Sigmoid colon (tissue), 7 donors: ENCODE measurements around the gene USP53. TPM values are rescaled to one million over a fixed set of nuclear protein-coding genes. Genes with fewer than 3 reads are reported as not detected.

Experiments
- DNase-seq: peaks from one replicate; pipeline ENCODE4 v3.0.0-alpha.2; 2019
- H3K27ac ChIP-seq, 4 donors: fragments of 200-600 bp; sonication (generic); one replicate each; pipeline ENCODE4 v1.5.1; 2016 to 2019; ENCODE audit warnings: mild to moderate bottlenecking in 1 of 4
- H3K27me3 ChIP-seq, 3 donors: fragments of 200-600 bp; sonication (generic); one replicate each; pipeline ENCODE4 v1.5.1; 2019; ENCODE audit warnings: mild to moderate bottlenecking in 1 of 3
- H3K36me3 ChIP-seq, 4 donors: fragments of 200-600 bp; sonication (generic); one replicate each; pipeline ENCODE4 v1.5.1; 2016 to 2019
- H3K4me1 ChIP-seq, 4 donors: fragments of 200-600 bp; sonication (generic); one replicate each; pipeline ENCODE4 v1.5.1; 2017 to 2019
- H3K4me3 ChIP-seq, 4 donors: fragments of 200-600 bp; sonication (generic); one replicate each; pipeline ENCODE4 v1.5.1; 2017 to 2019; ENCODE audit warnings: mild to moderate bottlenecking in 2 of 4, moderate library complexity in 1 of 4
- H3K9me3 ChIP-seq, 4 donors: fragments of 200-600 bp in 3 of 4; sonication (generic) in 3 of 4; one replicate each; pipeline versions ENCODE4 v1.5.1 to v1.6.1; 2013 to 2019
- CTCF ChIP-seq, 4 experiments: fragments of 450-650 bp in 3 of 4; fragments of 200-600 bp in 1 of 4; IDR thresholded peaks; one replicate each; pipeline ENCODE4 v1.5.1; 2016 to 2019; ENCODE audit warnings: antibody characterized with exemption in 4 of 4, mild to moderate bottlenecking in 3 of 4, moderate library complexity in 2 of 4
- EP300 ChIP-seq, 4 donors: sonication (generic); formaldehyde crosslinking; IDR thresholded peaks; one replicate each; pipeline ENCODE4 v1.6.1; 2017; ENCODE audit warnings: antibody characterized with exemption in 4 of 4
- POLR2A ChIP-seq, 2 donors: fragments of 450-650 bp; IDR thresholded peaks; one replicate each; pipeline ENCODE4 v1.6.1; 2016; ENCODE audit warnings: antibody characterized with exemption in 2 of 2, mild to moderate bottlenecking in 2 of 2, moderate library complexity in 2 of 2
- POLR2AphosphoS5 ChIP-seq, 4 donors: sonication (generic); formaldehyde crosslinking; IDR thresholded peaks; one replicate each; pipeline ENCODE4 v1.6.1; 2017; ENCODE audit warnings: antibody characterized with exemption in 4 of 4
- WGBS, 2 donors: extraction: QIAGEN DNeasy Blood & Tissue Kit; methylation state at CpG; one replicate each; pipeline ENCODE4 v1.1.7; 2013; 5-methylcytosine and 5-hydroxymethylcytosine counted together
- intact Hi-C: fragments of 100-400 bp; cut with DNase I; formaldehyde crosslinking; loops from one replicate; pipeline ENCODE4 v1.15.1; 2023
- polyA plus RNA-seq, 3 donors: library from polyadenylated mRNA; stranded (reverse); fragments of 200-250 nt; gene quantifications; one replicate each; pipeline ENCODE4 v1.2.3, GENCODE V29; 2013
- total RNA-seq, 4 donors: library from RNA; depleted of rRNA; stranded (reverse); fragments of >200 nt; gene quantifications; one replicate each; pipeline ENCODE4 v1.1.0, GENCODE V29; 2016
- donor health status: healthy with polysubstance abuse.
- donor health status: Bipolar disorder and iron deficiency.
- donor health status: healthy.

Gene USP53
- total and polyA plus RNA-seq, 7 donors, result 22.6 to 64.0 (median 34.7) TPM

- no peak overlapping the region for H3K4me3 ChIP-seq
- peaks cover 0 to 6% (median 0%) of the 10 kb centered on the region in 4 donors for H3K4me1 ChIP-seq
- no peak for TF ChIP-seq EP300 (IDR thresholded peaks at IDR 0.05)
- no peak for TF ChIP-seq POLR2A (IDR thresholded peaks at IDR 0.05)
- no peak for TF ChIP-seq CTCF (IDR thresholded peaks at IDR 0.05)
- no peak for TF ChIP-seq POLR2AphosphoS5 (IDR thresholded peaks at IDR 0.05)
- intact Hi-C loops, result no loop called here
- 96 to 99% methylated on average over 1 of the region's 1 CpG for WGBS, 2 donors
- H3K27ac ChIP-seq, result no peak overlapping the region
- peaks cover 0 to 23% (median 2%) of the 10 kb centered on the region in 4 donors for H3K36me3 ChIP-seq
- no peak for DNase-seq
- H3K9me3 ChIP-seq, result no peaks in the 10 kb centered on the region
- no peaks in the 10 kb centered on the region for H3K27me3 ChIP-seq
Observed at GRCh38 chr4:119218093-119218492, 5.6 kb downstream of the USP53 start.

- intact Hi-C loops, result no loop called here
- H3K27ac ChIP-seq, result no peak overlapping the region
- H3K36me3 ChIP-seq, result peaks cover 0 to 26% (median 2%) of the 10 kb centered on the region in 4 donors
- H3K4me1 ChIP-seq, result no peaks in the 10 kb centered on the region
- DNase-seq, result no peak
- H3K27me3 ChIP-seq, result no peaks in the 10 kb centered on the region
- TF ChIP-seq EP300 (IDR thresholded peaks at IDR 0.05) (no peak), CTCF (IDR thresholded peaks at IDR 0.05) (no peak), POLR2A (IDR thresholded peaks at IDR 0.05) (no peak), POLR2AphosphoS5 (IDR thresholded peaks at IDR 0.05) (no peak)
- WGBS, 2 donors, result 85 to 93% methylated on average over 4 of the region's 4 CpGs
- no peak overlapping the region for H3K4me3 ChIP-seq
- H3K9me3 ChIP-seq, result no peaks in the 10 kb centered on the region
Observed at GRCh38 chr4:119221412-119221811, 8.9 kb downstream of the USP53 start.

- DNase-seq, result no peak
- H3K4me1 ChIP-seq, result no peaks in the 10 kb centered on the region
- H3K36me3 ChIP-seq, result peaks cover 0 to 5% (median 0%) of the 10 kb centered on the region in 4 donors
- no peaks in the 10 kb centered on the region for H3K27me3 ChIP-seq
- no peak for TF ChIP-seq POLR2AphosphoS5 (IDR thresholded peaks at IDR 0.05)
- no peak for TF ChIP-seq EP300 (IDR thresholded peaks at IDR 0.05)
- no peak for TF ChIP-seq CTCF (IDR thresholded peaks at IDR 0.05)
- TF ChIP-seq POLR2A (IDR thresholded peaks at IDR 0.05), result no peak
- H3K27ac ChIP-seq, result no peak overlapping the region
- no peak overlapping the region for H3K4me3 ChIP-seq
- intact Hi-C loops, result no loop called here
- H3K9me3 ChIP-seq, result no peaks in the 10 kb centered on the region
Observed at GRCh38 chr4:119227690-119228089, 15.2 kb downstream of the USP53 start.

- Histone ChIP-seq H3K9me3 (no peaks in the 10 kb centered on the region), H3K27ac (no peak overlapping the region), H3K36me3 (peaks cover 0 to under 1% (median 0%) of the 10 kb centered on the region in 4 donors), H3K4me1 (peaks cover 0 to under 1% (median 0%) of the 10 kb centered on the region in 4 donors), H3K27me3 (no peaks in the 10 kb centered on the region), H3K4me3 (no peak overlapping the region)
- WGBS, 2 donors, result 97 to 98% methylated on average over 3 of the region's 3 CpGs
- no peak for DNase-seq
- TF ChIP-seq CTCF (IDR thresholded peaks at IDR 0.05), result no peak
- no peak for TF ChIP-seq POLR2AphosphoS5 (IDR thresholded peaks at IDR 0.05)
- no peak for TF ChIP-seq EP300 (IDR thresholded peaks at IDR 0.05)
- no peak for TF ChIP-seq POLR2A (IDR thresholded peaks at IDR 0.05)
- intact Hi-C loops, result no loop called here
Observed at GRCh38 chr4:119228406-119228805, 15.9 kb downstream of the USP53 start.
